HepG2 (cell line): ENCODE data around the gene MAJIN. TPM values are rescaled to one million over a fixed set of nuclear protein-coding genes. Genes with fewer than 3 reads are reported as not detected.

Experiments
- ARNT2 ChIP-seq: sonication (generic); formaldehyde crosslinking; IDR thresholded peaks from 2 replicates; pipeline ENCODE4 v1.8.0; 2022; ENCODE audit warnings: mild to moderate bottlenecking, low read depth, missing genetic modification reagents, moderate library complexity
- BRF2 ChIP-seq: sonication (generic); formaldehyde crosslinking; IDR thresholded peaks from 2 replicates; pipeline ENCODE4 v1.8.1; 2022; ENCODE audit warnings: mild to moderate bottlenecking, missing genetic modification reagents
- CCAR2 ChIP-seq: fragments of 200-400 bp; formaldehyde crosslinking; optimal IDR thresholded peaks from 2 replicates; pipeline ENCODE3; 2018; ENCODE audit warnings: low read depth, mild to moderate bottlenecking, low read length, moderate library complexity
- CSRNP2 ChIP-seq: sonication (generic); formaldehyde crosslinking; conservative IDR thresholded peaks from 2 replicates; pipeline ENCODE4 v1.8.0; 2022; ENCODE audit warnings: low read depth, missing genetic modification reagents
- IRF9 ChIP-seq: sonication (generic); formaldehyde crosslinking; IDR thresholded peaks from 2 replicates; pipeline ENCODE4 v1.8.0; 2022; ENCODE audit warnings: missing genetic modification reagents, mild to moderate bottlenecking, borderline replicate concordance
- KLF11 ChIP-seq: IDR thresholded peaks from 2 replicates; pipeline ENCODE4 v1.6.1; 2016; ENCODE audit warnings: missing compliant biosample characterization
- MYC ChIP-seq: sonication (generic); formaldehyde crosslinking; IDR thresholded peaks from 2 replicates; pipeline ENCODE4 v1.9.0; 2021; ENCODE audit warnings: missing genetic modification reagents, borderline replicate concordance
- ZFAT ChIP-seq: sonication (generic); formaldehyde crosslinking; conservative IDR thresholded peaks from 2 replicates; pipeline ENCODE4 v1.8.1; 2023; ENCODE audit warnings: missing genetic modification reagents, inconsistent platforms
- ZFP36L1 ChIP-seq: sonication (generic); formaldehyde crosslinking; IDR thresholded peaks from 2 replicates; pipeline ENCODE4 v1.8.0; 2022; ENCODE audit warnings: mild to moderate bottlenecking, missing genetic modification reagents, moderate library complexity
- ZNF18 ChIP-seq: sonication (generic); formaldehyde crosslinking; IDR thresholded peaks from 2 replicates; pipeline ENCODE4 v1.8.0; 2022; ENCODE audit warnings: mild to moderate bottlenecking, missing genetic modification reagents; ENCODE audit not compliant: insufficient replicate concordance
- ZNF207 ChIP-seq: fragments of 450-650 bp; IDR thresholded peaks from 2 replicates; pipeline ENCODE4 v1.6.1; 2016; ENCODE audit warnings: antibody characterized with exemption, borderline replicate concordance
- ZNF232 ChIP-seq: sonication (generic); formaldehyde crosslinking; IDR thresholded peaks from 2 replicates; pipeline ENCODE4 v1.4.0; 2020; ENCODE audit warnings: missing genetic modification reagents, borderline replicate concordance
- ZNF282 ChIP-seq: fragments of 450-650 bp; IDR thresholded peaks from 2 replicates; pipeline ENCODE4 v1.6.1; 2018; ENCODE audit not compliant: partially characterized antibody
- ZNF44 ChIP-seq: sonication (generic); formaldehyde crosslinking; IDR thresholded peaks from 2 replicates; pipeline ENCODE4 v1.5.1; 2020; ENCODE audit warnings: mild to moderate bottlenecking, missing genetic modification reagents
- ZNF749 ChIP-seq: sonication (generic); formaldehyde crosslinking; IDR thresholded peaks from 2 replicates; pipeline ENCODE4 v1.8.0; 2022; ENCODE audit warnings: mild to moderate bottlenecking, missing genetic modification reagents, moderate library complexity, borderline replicate concordance
- ZNF83 ChIP-seq: sonication (generic); formaldehyde crosslinking; IDR thresholded peaks from 2 replicates; pipeline ENCODE4 v1.4.0; 2020; ENCODE audit warnings: missing genetic modification reagents, mild to moderate bottlenecking, borderline replicate concordance
- polyA plus RNA-seq, 8 experiments: library from polyadenylated mRNA; depleted of rRNA in 3 of 8; stranded (reverse) in 7 of 8; unstranded in 1 of 8; fragments of >200 nt; fragmentation: Illumina TruSeq in 4 of 8; extraction: Trizol in 4 of 8; gene quantifications; 2 replicates each; pipeline versions ENCODE4 v1.2.1 to v1.2.3, GENCODE V29; 2011 to 2016; ENCODE audit warnings: low read depth in 4 of 8, missing spikeins in 1 of 8, mixed read lengths in 1 of 8; ENCODE audit not compliant: insufficient read depth in 1 of 8
- total RNA-seq, 5 experiments: library from RNA; depleted of rRNA; stranded (reverse); fragments of >200 nt; fragmentation: Illumina TruSeq; extraction: Trizol; gene quantifications; 2 replicates each; pipeline ENCODE4 v1.2.3, GENCODE V29; 2016; ENCODE audit warnings: low read depth in 1 of 5

MAJIN gene
- total and polyA plus RNA-seq, 2 of the 13 experiments (the other 11 are each of a cell fraction or from before 2014, with no cell fraction given) = not detected

- TF ChIP-seq BRF2 (CRISPR knock-in tag) = no peak
- no peak for TF ChIP-seq ZNF83 (CRISPR knock-in tag)
- no peak; the same call in 1 of the 2 replicates for TF ChIP-seq MYC (CRISPR knock-in tag)
- TF ChIP-seq CCAR2 = no peak
- no peak for TF ChIP-seq CSRNP2
- TF ChIP-seq ZNF232 = peak; percentile 40; the same call in 1 of the 2 replicates
- TF ChIP-seq ZNF18 (CRISPR knock-in tag) = no peak
- no peak for TF ChIP-seq ZNF282
- no peak for TF ChIP-seq ZFAT
- no peak; the same call in 1 of the 2 replicates for TF ChIP-seq ARNT2 (CRISPR knock-in tag)
- no peak for TF ChIP-seq ZNF207
- no peak for TF ChIP-seq ZNF749 (CRISPR knock-in tag)
- no peak for TF ChIP-seq KLF11 (CRISPR knock-in tag)
- TF ChIP-seq ZNF44 (CRISPR knock-in tag) = no peak
- TF ChIP-seq IRF9 = 0 out of 2 replicates have a peak, but pooled peaks have one; percentile 36
- TF ChIP-seq ZFP36L1 (CRISPR knock-in tag) = no peak
Observed at GRCh38 chr11:64923944-64924909, 47.7 kb downstream of the MAJIN start, which contains the start of gene PPP2R5B (continued).
